SK-N-SH treated with all-trans-retinoic acid at 6 μM for 48 hours (cell line): ENCODE data around the gene ENDOD1.

Experiments used
- ATAC-seq: fragments of 200-7000 bp; cut with Tn5 transposase; 3 replicates; pipeline ENCODE4 v1.9.1; 2020; ENCODE audit warnings: mild to moderate bottlenecking, moderate library complexity
- ARNTL ChIP-seq: fragments of 450-650 bp; formaldehyde crosslinking; IDR thresholded peaks from 2 replicates; pipeline ENCODE4 v1.5.0; 2020; ENCODE audit warnings: low read depth, mild to moderate bottlenecking, moderate library complexity, borderline replicate concordance
- BACH2 ChIP-seq: fragments of 250-450 bp; sonication (Bioruptor Pico); IDR thresholded peaks from 2 replicates; pipeline ENCODE4 v1.9.0; 2021; ENCODE audit warnings: mild to moderate bottlenecking, borderline replicate concordance
- CSDC2 ChIP-seq: fragments of 250-450 bp; sonication (Bioruptor Pico); IDR thresholded peaks from 2 replicates; pipeline ENCODE4 v1.5.0; 2020; ENCODE audit warnings: mild to moderate bottlenecking, moderate library complexity
- CSRNP3 ChIP-seq: fragments of 250-450 bp; sonication (Bioruptor Pico); IDR thresholded peaks from 2 replicates; pipeline ENCODE4 v1.5.1; 2021; ENCODE audit warnings: mild to moderate bottlenecking, moderate library complexity
- ESRRG ChIP-seq: fragments of 250-450 bp; sonication (Bioruptor Pico); IDR thresholded peaks from 2 replicates; pipeline ENCODE4 v1.6.1; 2021; ENCODE audit warnings: mild to moderate bottlenecking
- GLIS3 ChIP-seq: fragments of 250-450 bp; sonication (Bioruptor Pico); IDR thresholded peaks from 2 replicates; pipeline ENCODE4 v1.5.0; 2020; ENCODE audit warnings: mild to moderate bottlenecking, moderate library complexity
- ISL1 ChIP-seq: fragments of 250-450 bp; sonication (Bioruptor Pico); IDR thresholded peaks from 2 replicates; pipeline ENCODE4 v2.1.2; 2022; ENCODE audit warnings: mild to moderate bottlenecking, moderate library complexity
- OSR1 ChIP-seq: fragments of 250-450 bp; sonication (Bioruptor Pico); IDR thresholded peaks from 2 replicates; pipeline ENCODE4 v1.8.0; 2022; ENCODE audit warnings: moderate library complexity, mild to moderate bottlenecking, inconsistent platforms
- PPARA ChIP-seq: fragments of 250-450 bp; sonication (Bioruptor Pico); IDR thresholded peaks from 2 replicates; pipeline ENCODE4 v1.5.0; 2020; ENCODE audit warnings: mild to moderate bottlenecking, borderline replicate concordance
- RARB ChIP-seq: fragments of 250-450 bp; sonication (Bioruptor Pico); IDR thresholded peaks from 2 replicates; pipeline ENCODE4 v1.8.0; 2021; ENCODE audit warnings: mild to moderate bottlenecking, moderate library complexity
- SNAI2 ChIP-seq: fragments of 250-450 bp; sonication (Bioruptor Pico); IDR thresholded peaks from 2 replicates; pipeline ENCODE4 v1.5.0; 2020; ENCODE audit warnings: mild to moderate bottlenecking, moderate library complexity
- TCF4 ChIP-seq: fragments of 250-450 bp; sonication (Bioruptor Pico); IDR thresholded peaks from 2 replicates; pipeline ENCODE4 v1.8.0; 2021; ENCODE audit warnings: mild to moderate bottlenecking, moderate library complexity, borderline replicate concordance
- TOX ChIP-seq: fragments of 250-450 bp; sonication (Bioruptor Pico); IDR thresholded peaks from 2 replicates; pipeline ENCODE4 v1.8.0; 2021; ENCODE audit warnings: mild to moderate bottlenecking, moderate library complexity, borderline replicate concordance
- ZC3H10 ChIP-seq: fragments of 250-450 bp; sonication (Bioruptor Pico); IDR thresholded peaks from 2 replicates; pipeline ENCODE4 v1.5.1; 2021; ENCODE audit warnings: mild to moderate bottlenecking, moderate library complexity
- ZFP3 ChIP-seq: fragments of 250-450 bp; sonication (Bioruptor Pico); IDR thresholded peaks from 2 replicates; pipeline ENCODE4 v1.5.0; 2020; ENCODE audit warnings: mild to moderate bottlenecking, moderate library complexity
- ZFP30 ChIP-seq: fragments of 450-650 bp; formaldehyde crosslinking; IDR thresholded peaks from 2 replicates; pipeline ENCODE4 v1.5.0; 2022; ENCODE audit warnings: mild to moderate bottlenecking, moderate library complexity
- ZNF565 ChIP-seq: fragments of 450-650 bp; formaldehyde crosslinking; conservative IDR thresholded peaks from 2 replicates; pipeline ENCODE4 v1.5.0; 2020; ENCODE audit warnings: low read depth, mild to moderate bottlenecking, moderate library complexity
- ZNF70 ChIP-seq: fragments of 450-650 bp; formaldehyde crosslinking; IDR thresholded peaks from 2 replicates; pipeline ENCODE4 v1.5.0; 2020; ENCODE audit warnings: mild to moderate bottlenecking, moderate library complexity
- ZNF8 ChIP-seq: fragments of 450-650 bp; formaldehyde crosslinking; IDR thresholded peaks from 2 replicates; pipeline ENCODE4 v1.5.0; 2020; ENCODE audit warnings: mild to moderate bottlenecking, moderate library complexity
- TF ChIP-seq, protein P1 (sequence below): fragments of 250-450 bp; sonication (Bioruptor Pico); IDR thresholded peaks from 2 replicates; pipeline ENCODE4 v1.5.1; 2020; ENCODE audit warnings: low read depth, mild to moderate bottlenecking, moderate library complexity
- TF ChIP-seq, protein P2 (sequence below): fragments of 250-450 bp; sonication (Bioruptor Pico); IDR thresholded peaks from 2 replicates; pipeline ENCODE4 v1.5.0; 2020; ENCODE audit warnings: mild to moderate bottlenecking, moderate library complexity
- TF ChIP-seq, protein P3 (sequence below): fragments of 250-450 bp; sonication (Bioruptor Pico); IDR thresholded peaks from 2 replicates; pipeline ENCODE4 v1.8.0; 2020; ENCODE audit warnings: mild to moderate bottlenecking, moderate library complexity, borderline replicate concordance

Gene ENDOD1

GRCh38 chr11:95081412-95081811 lies 8.2 kb upstream of the ENDOD1 start:
- ATAC-seq = no peak
- no peak for TF ChIP-seq ZNF565 (CRISPR knock-in tag)
- no peak for TF ChIP-seq ARNTL (CRISPR knock-in tag)
- no peak for TF ChIP-seq RARB (CRISPR knock-in tag)
- TF ChIP-seq GLIS3 (CRISPR knock-in tag) = no peak
- no peak for TF ChIP-seq ZNF70 (CRISPR knock-in tag)
- TF ChIP-seq ESRRG (CRISPR knock-in tag) = no peak
- TF ChIP-seq, protein P1, sequence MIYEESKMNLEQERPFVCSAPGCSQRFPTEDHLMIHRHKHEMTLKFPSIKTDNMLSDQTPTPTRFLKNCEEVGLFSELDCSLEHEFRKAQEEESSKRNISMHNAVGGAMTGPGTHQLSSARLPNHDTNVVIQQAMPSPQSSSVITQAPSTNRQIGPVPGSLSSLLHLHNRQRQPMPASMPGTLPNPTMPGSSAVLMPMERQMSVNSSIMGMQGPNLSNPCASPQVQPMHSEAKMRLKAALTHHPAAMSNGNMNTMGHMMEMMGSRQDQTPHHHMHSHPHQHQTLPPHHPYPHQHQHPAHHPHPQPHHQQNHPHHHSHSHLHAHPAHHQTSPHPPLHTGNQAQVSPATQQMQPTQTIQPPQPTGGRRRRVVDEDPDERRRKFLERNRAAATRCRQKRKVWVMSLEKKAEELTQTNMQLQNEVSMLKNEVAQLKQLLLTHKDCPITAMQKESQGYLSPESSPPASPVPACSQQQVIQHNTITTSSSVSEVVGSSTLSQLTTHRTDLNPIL (CRISPR knock-in tag) = no peak
- no peak for TF ChIP-seq ZC3H10
- TF ChIP-seq TOX (CRISPR knock-in tag) = no peak
- TF ChIP-seq, all 23 proteins: peak for 0

DNA sequence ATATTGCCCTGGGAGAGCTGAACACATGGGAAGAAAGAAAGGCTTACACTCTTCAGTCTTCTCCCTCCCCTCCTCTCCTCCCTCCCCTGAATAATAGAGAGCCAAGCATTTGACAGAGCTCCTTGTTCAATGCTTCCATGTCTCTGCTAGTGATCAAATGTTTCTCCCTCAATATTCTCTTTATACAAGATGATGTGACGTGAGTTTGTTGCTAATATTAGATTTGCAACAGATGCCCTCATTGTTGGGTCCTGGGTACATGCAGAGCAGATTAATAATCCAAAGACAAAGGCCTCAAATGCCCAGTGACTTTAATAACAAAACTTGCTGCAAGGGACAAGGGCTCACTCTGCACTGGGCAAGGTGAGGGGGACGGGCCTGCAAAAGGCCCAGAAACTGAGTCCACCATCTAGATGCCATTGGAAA lies 7.1 kb upstream of the ENDOD1 start:
- TF ChIP-seq CSRNP3 (no peak), ZC3H10 (no peak), RARB (CRISPR knock-in tag) (no peak), TCF4 (CRISPR knock-in tag) (no peak), TOX (CRISPR knock-in tag) (no peak), SNAI2 (CRISPR knock-in tag) (no peak), ZFP3 (CRISPR knock-in tag) (no peak), OSR1 (no peak), ZNF565 (CRISPR knock-in tag) (no peak), ZFP30 (CRISPR knock-in tag) (no peak), ESRRG (CRISPR knock-in tag) (no peak), GLIS3 (CRISPR knock-in tag) (no peak), CSDC2 (CRISPR knock-in tag) (no peak), BACH2 (CRISPR knock-in tag) (no peak), ARNTL (CRISPR knock-in tag) (no peak)
- TF ChIP-seq, protein P2, sequence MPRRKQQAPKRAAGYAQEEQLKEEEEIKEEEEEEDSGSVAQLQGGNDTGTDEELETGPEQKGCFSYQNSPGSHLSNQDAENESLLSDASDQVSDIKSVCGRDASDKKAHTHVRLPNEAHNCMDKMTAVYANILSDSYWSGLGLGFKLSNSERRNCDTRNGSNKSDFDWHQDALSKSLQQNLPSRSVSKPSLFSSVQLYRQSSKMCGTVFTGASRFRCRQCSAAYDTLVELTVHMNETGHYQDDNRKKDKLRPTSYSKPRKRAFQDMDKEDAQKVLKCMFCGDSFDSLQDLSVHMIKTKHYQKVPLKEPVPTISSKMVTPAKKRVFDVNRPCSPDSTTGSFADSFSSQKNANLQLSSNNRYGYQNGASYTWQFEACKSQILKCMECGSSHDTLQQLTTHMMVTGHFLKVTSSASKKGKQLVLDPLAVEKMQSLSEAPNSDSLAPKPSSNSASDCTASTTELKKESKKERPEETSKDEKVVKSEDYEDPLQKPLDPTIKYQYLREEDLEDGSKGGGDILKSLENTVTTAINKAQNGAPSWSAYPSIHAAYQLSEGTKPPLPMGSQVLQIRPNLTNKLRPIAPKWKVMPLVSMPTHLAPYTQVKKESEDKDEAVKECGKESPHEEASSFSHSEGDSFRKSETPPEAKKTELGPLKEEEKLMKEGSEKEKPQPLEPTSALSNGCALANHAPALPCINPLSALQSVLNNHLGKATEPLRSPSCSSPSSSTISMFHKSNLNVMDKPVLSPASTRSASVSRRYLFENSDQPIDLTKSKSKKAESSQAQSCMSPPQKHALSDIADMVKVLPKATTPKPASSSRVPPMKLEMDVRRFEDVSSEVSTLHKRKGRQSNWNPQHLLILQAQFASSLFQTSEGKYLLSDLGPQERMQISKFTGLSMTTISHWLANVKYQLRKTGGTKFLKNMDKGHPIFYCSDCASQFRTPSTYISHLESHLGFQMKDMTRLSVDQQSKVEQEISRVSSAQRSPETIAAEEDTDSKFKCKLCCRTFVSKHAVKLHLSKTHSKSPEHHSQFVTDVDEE = no peak
- TF ChIP-seq, protein P3, sequence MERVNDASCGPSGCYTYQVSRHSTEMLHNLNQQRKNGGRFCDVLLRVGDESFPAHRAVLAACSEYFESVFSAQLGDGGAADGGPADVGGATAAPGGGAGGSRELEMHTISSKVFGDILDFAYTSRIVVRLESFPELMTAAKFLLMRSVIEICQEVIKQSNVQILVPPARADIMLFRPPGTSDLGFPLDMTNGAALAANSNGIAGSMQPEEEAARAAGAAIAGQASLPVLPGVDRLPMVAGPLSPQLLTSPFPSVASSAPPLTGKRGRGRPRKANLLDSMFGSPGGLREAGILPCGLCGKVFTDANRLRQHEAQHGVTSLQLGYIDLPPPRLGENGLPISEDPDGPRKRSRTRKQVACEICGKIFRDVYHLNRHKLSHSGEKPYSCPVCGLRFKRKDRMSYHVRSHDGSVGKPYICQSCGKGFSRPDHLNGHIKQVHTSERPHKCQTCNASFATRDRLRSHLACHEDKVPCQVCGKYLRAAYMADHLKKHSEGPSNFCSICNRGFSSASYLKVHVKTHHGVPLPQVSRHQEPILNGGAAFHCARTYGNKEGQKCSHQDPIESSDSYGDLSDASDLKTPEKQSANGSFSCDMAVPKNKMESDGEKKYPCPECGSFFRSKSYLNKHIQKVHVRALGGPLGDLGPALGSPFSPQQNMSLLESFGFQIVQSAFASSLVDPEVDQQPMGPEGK (CRISPR knock-in tag) = no peak
- ATAC-seq = no peak

GRCh38 chr11:95084509-95084908 lies 5.1 kb upstream of the ENDOD1 start:
- TF ChIP-seq ZFP30 (CRISPR knock-in tag) = no peak
- TF ChIP-seq PPARA = no peak
- TF ChIP-seq ZNF565 (CRISPR knock-in tag) = no peak
- no peak for TF ChIP-seq ARNTL (CRISPR knock-in tag)
- TF ChIP-seq, all 23 proteins: peak for 0
- ATAC-seq = no peak

GRCh38 chr11:95085117-95085816 lies 4.4 kb upstream of the ENDOD1 start:
- no peak for ATAC-seq
- TF ChIP-seq BACH2 (CRISPR knock-in tag) (no peak), ZFP30 (CRISPR knock-in tag) (no peak), ARNTL (CRISPR knock-in tag) (no peak), ZFP3 (CRISPR knock-in tag) (no peak), GLIS3 (CRISPR knock-in tag) (no peak), OSR1 (no peak), TCF4 (CRISPR knock-in tag) (no peak), SNAI2 (CRISPR knock-in tag) (no peak), TOX (CRISPR knock-in tag) (no peak), ZNF70 (CRISPR knock-in tag) (no peak), ISL1 (CRISPR knock-in tag) (no peak), ZNF565 (CRISPR knock-in tag) (no peak), ESRRG (CRISPR knock-in tag) (no peak), ZNF8 (CRISPR knock-in tag) (no peak), CSRNP3 (no peak)
- TF ChIP-seq, protein P2 = no peak
